ENCODE results near the gene GFI1B.
"Not testable (repeated sequence)": the region's sequence is repeated elsewhere in the genome, so short reads cannot be mapped to it uniquely, and the experiment has no call there.

The GFI1B gene

DNA sequence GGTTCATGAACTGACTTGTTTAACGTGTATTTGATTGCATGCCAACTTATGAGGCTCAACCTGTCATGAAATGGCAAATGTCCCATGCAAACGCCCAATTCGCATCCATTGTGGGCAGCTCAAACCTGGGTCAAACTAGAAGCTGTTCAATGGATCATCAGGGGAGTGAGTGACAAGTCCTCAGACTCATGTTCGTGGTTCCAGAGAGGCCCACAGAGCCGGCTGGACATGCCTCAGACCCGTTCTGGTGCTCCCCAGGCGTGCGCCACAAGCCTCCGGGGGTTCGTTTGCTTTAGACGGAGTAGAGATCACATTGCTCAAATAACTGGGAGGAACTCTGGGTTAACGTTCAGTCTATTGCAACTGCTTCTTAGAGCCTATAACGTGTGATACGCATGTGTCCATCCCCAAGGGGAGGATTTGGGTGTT lies 15.0 kb downstream of the GFI1B start:
- no peak for ATAC-seq

DNA sequence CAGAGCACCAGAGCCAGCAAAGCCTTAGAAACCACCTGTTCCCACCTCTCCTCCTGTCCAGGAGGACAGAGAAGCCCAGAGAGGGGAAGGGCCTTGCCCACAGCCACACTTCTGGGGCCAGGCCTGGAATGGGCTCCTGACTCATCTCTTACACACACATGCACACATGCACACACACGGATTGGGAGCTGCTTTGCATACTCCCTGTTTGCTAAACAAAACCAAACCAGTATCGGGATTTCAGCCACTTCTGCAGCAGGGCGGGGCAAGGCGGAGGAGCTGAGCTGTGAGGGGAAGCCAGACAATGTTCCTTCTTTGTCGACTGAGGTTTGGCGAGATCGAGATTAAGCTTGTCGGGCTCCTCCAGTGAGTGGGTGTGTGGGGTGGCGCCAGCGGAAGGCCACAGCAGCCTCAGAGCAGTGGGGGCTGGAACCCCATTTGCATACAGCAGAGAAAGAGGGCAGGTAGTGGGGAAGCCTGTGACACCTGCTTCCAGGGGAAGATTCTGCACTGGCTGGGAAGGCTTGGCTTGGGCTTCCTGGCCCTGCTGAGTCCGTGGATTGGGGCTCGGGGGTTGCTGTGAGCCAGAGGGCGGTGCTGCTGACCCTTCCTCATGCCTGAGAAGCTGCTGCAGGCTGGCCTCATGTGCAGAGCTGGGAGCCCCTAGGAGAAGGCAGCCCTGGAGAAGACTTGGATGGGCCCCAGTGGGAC lies 16.1 kb downstream of the GFI1B start:
- ATAC-seq, result no peak

DNA sequence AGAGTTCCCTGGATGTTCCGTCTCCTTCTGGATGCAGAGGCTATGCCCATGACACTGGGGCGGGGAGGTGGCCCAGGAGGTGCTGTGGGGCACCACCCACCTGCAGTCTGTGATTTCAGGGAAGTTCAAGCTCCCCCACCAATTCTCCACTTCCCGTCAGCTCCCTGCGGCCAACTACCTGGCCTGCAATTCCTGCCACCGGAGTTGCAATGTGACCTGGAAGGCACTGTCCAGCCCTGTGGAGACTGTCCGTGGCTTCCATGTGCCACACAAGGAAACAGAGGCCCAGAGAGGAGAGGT lies 16.6 kb downstream of the GFI1B start:
- ATAC-seq, result no peak

GRCh38 chr9:132995879-132996278 lies 17.4 kb downstream of the GFI1B start:
- ATAC-seq, result no peak

DNA sequence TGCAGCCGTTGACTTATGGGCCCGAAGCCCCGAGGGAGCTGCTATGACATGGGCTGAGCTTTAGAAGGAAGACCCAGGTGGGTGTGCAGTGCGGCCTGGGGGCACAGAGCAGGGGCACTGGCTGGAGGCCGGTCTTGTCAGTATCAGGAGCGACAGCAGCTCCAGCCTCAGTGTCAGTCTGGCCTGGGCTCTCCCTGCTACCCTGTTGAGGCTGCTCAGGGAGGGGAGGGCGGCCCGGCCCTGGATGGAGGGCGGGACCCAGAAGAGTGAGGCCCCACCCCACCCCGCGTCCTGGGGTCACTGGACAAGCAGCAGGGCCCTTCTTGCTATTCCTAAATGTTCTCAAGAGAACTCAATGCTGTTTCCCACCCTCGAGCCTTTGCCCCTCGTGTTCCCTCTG lies 18.0 kb downstream of the GFI1B start:
- no peak for ATAC-seq

DNA sequence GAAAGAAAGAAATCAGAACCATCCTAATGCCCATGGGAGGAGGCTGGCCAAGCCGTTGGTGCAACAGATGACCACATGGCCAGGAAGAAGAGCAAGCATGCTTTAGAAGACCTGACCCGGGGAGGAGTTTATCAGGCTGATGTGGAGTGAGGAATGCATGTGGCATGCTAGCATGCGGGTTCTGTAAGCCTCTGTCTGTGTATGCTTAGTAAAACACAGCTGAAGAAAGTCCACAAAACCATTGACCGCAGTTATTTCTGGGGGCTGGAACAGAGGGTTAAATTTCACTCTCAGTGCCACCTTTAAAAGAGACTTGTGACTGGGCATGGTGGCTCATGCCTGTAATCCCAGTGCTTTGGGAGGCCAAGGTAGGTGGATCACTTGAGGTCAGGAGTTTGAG lies 19.1 kb downstream of the GFI1B start:
- ATAC-seq, result no peak

DNA sequence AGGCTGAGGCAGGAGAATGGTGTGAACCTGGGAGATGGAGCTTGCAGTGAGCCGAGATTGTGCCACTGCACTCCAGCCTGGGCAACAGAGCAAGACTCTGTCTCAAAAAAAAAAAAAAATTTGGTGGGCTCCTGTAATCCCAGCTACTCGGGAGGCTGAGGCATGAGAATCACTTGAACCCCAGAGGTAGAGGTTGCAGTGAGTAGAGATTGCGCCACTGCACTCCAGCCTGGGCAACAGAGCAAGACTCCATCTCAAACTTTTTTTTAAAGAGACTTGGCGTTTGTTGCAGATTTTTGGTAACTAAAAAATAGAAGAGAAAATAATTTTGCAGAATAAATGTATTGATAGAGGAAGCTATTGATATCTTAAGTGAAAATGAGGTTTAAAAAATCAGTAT lies 19.7 kb downstream of the GFI1B start:
- ATAC-seq, result not testable (repeated sequence)

GRCh38 chr9:132998831-132999635 lies 20.5 kb downstream of the GFI1B start:
- no peak for ATAC-seq

- ATAC-seq, result no peak
Measured at GRCh38 chr9:133002147-133003070, 23.9 kb downstream of the GFI1B start.

- no peak for ATAC-seq
Measured at GRCh38 chr9:133003071-133003461, 24.6 kb downstream of the GFI1B start.

DNA sequence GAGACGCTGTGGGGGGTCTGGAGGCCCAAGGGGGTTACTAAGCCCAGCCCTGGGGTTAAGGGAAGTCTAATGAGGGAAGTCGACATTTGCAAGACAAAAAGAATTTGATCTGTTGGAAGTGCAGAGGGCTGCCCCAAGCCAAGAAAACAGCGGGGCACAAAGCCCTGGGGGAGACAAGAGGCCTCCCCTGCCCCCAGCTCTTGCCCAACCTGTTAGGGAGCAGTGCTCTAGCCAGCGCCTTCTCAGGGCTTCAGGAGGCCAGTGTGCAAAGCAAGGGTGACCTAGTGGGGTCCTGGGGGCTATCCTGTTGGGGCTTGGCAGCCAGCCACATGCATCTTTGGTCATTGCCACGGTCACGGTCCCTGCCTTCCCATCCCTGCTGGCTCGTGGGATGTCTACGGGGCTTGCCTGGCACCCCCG lies 25.2 kb downstream of the GFI1B start:
- ATAC-seq, result no peak

DNA sequence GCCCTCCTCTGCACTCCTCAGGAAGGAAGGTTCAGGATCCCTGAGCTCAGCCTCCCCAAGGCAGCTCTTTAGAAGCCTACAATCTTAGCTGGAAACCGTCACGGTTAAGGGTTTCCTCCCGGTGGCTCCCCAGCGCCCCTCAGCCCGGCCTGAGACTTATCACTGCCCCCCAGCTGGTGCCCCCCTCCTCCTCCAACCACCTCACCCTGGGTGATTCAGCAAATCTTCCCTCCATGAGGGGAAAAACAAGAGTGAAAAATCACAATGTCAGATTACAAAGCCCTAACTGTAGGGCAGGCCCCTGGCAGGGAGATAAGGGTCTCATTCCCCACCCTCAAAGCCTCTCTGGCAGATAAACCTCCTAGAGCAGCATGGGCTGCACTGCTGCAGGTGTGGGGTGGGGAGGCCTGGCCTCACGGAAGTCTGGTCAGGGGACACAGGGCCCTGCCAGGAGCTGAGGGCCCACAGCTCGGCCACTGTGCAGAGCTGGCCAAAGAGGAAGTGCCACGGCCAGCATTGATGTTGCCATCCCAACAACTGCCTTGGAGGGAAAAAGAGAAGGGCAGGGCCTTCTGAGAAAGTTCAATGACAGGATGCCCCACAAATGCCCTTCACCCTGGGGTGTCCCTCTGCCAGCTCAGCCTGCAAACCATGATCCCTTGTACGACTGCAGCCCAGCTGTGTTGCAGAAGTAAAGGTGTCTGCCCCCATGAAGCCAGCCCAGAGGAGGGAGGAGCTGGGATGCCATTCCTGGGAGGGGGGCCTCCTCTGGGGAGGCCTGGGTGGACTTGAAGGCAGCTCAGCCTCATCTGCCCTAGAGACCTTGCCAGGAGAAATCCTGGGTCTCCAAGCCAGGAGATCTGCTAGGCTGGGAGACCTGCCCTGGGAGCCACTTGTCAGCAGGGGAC lies 25.9 kb downstream of the GFI1B start:
- no peak for ATAC-seq

GRCh38 chr9:133004999-133005760 lies 26.7 kb downstream of the GFI1B start:
- ATAC-seq, result no peak

GRCh38 chr9:133005957-133006356 lies 27.5 kb downstream of the GFI1B start:
- no peak for ATAC-seq

DNA sequence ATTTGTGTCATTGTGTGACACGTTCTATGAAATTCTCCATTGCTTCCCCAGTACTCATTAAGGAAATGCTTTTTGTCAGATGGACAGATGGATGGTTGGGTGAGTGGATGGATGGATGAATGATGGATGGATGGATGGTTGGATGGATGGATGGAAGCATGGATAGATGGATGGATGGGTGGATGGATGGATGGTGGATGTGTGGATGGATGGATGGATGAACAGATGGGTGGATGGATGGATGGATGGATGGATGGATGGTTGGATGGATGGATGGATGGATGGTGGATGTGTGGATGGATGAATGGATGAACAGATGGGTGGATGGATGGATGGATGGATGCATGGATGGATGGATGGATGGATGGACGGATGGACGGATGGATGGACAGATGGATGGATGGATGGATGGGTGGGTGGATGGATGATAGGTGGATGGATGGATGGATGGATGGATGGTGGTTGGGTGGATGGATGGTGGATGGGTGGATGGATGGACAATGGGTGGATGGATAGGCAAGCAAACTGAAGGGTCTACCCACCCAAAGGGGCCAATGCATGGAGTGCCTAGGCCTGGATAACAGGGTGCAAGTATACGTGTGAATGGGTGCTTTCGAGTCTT lies 28.3 kb downstream of the GFI1B start:
- ATAC-seq, result no peak

DNA sequence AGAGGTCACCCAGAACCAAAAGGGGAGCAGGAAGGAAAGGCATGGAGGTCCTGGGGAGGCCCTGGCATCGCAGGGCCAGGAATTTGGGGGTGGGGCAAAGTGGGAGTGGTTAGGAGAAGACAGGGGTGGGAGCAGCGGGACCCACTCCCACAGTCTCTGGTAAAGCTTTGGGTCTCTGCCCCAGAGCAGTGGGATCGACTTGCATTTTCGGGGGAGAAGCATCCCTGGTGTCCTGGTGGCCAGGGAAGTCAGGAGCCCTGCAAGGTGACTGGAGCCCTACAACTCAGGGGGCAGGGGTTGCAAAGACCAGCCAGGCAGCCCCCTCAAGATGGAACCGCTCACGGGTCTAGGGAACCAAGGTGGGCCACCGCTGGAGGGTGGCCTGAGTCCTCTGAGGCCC lies 29.9 kb downstream of the GFI1B start:
- ATAC-seq, result no peak

- ATAC-seq, result no peak
Measured at GRCh38 chr9:133008824-133009223, 30.3 kb downstream of the GFI1B start.

- ATAC-seq, result no peak
Measured at GRCh38 chr9:133009906-133010582, 31.6 kb downstream of the GFI1B start.

DNA sequence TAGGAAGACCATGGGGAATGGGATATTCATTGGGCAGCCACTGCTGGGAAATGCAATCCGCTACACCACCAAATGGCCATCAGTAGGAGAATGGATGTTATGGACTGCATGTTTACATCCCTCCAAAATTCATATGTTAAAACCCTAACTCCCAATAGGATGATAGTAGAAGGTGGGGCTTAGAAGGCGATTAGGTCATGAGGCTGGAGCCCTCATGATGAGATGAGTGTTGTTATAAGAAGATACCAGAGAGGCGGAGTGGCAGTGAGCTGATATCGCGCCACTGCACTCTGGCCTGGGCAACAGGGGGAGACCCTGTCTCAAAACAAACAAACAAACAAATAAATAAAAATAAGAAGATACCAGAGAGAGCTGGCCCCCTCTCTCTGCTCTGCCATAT lies 36.2 kb downstream of the GFI1B start:
- ATAC-seq, result no peak

- peak in 1 of 2 donors; percentile 23 for ATAC-seq
Measured at GRCh38 chr9:133023117-133023890, 44.8 kb downstream of the GFI1B start.
